SK-N-SH (cell line): ENCODE measurements around the gene HSF5.

Experiments
- ELF1 ChIP-seq: IDR thresholded peaks from 2 replicates; pipeline ENCODE4 v1.4.0; 2012
- JUND ChIP-seq: IDR thresholded peaks from 2 replicates; pipeline ENCODE4 v1.4.0; 2012
- NRF1 ChIP-seq: IDR thresholded peaks from 2 replicates; pipeline ENCODE4 v1.6.1; 2012; ENCODE audit warnings: low read depth, mild to moderate bottlenecking, low read length
- REST ChIP-seq: IDR thresholded peaks from 2 replicates; pipeline ENCODE4 v1.6.1; 2012; ENCODE audit warnings: mild to moderate bottlenecking, low read depth, low read length, moderate library complexity
- RFX5 ChIP-seq: IDR thresholded peaks from 2 replicates; pipeline ENCODE4 v1.6.1; 2012; ENCODE audit warnings: mild to moderate bottlenecking, improper control_type of control experiment, low read length
- TF ChIP-seq, protein P1 (sequence below): fragments of 200-600 bp; sonication (generic); IDR thresholded peaks from 2 replicates; pipeline ENCODE4 v1.6.1; 2017; ENCODE audit warnings: antibody characterized with exemption, mild to moderate bottlenecking, moderate library complexity

DNA sequence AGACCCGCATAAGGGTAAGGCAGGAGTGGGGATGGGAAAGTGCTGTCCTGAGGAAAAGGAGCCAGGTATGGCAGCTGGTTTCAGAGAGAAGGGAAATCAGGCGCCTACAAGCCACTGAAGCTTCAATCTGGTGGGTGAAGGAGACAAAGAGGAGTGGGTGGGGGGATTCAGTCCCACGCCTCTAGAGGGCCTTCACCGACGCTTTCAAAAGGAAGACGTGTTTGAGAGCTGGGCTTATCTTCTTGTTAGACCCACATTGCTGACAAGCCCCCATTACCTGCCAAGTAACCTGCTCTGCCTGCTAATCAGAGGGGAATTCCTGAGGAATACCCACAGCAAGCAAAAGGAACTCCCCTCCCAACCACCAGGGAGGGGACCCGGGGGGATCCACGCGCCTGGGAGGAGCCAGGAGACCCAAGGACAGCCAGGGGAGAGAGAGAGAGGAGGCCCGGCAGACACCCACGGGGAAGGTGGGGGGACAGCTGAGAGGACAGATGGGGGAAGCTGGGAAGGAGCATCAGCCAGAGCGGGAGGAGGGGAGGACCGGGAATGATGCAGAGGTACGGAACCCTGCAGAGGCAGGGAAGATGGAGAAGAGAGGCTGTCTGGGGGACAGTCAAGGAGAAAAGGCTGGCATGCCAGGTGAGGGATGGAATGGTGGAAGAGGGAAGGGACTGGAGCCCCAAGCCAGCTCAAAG, 25.2 kb upstream of the HSF5 start:
- TF ChIP-seq, protein P1, sequence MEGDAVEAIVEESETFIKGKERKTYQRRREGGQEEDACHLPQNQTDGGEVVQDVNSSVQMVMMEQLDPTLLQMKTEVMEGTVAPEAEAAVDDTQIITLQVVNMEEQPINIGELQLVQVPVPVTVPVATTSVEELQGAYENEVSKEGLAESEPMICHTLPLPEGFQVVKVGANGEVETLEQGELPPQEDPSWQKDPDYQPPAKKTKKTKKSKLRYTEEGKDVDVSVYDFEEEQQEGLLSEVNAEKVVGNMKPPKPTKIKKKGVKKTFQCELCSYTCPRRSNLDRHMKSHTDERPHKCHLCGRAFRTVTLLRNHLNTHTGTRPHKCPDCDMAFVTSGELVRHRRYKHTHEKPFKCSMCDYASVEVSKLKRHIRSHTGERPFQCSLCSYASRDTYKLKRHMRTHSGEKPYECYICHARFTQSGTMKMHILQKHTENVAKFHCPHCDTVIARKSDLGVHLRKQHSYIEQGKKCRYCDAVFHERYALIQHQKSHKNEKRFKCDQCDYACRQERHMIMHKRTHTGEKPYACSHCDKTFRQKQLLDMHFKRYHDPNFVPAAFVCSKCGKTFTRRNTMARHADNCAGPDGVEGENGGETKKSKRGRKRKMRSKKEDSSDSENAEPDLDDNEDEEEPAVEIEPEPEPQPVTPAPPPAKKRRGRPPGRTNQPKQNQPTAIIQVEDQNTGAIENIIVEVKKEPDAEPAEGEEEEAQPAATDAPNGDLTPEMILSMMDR = peak; percentile 13
- no peak for TF ChIP-seq NRF1
- no peak for TF ChIP-seq REST
- no peak for TF ChIP-seq JUND
- no peak for TF ChIP-seq RFX5
- no peak for TF ChIP-seq ELF1
